NCI-H2081 treated with DMSO at 0.1 percent for 48 hours (cell line): ENCODE measurements around the gene CCSER2.
"Not testable (repeated sequence)": the region's sequence is repeated elsewhere in the genome, so short reads cannot be mapped to it uniquely, and the experiment has no call there.

Experiments used
- DNase-seq: peaks from one replicate; lab custom pipeline; 2025; lab: John Stamatoyannopoulos, UW

CCSER2 gene

GRCh38 chr10:84453303-84453702 lies 124.9 kb downstream of the CCSER2 start:
- DNase-seq = no peak

- DNase-seq = no peak
Observed at GRCh38 chr10:84456126-84456525, 127.7 kb downstream of the CCSER2 start.

GRCh38 chr10:84460520-84460919 lies 132.1 kb downstream of the CCSER2 start:
- no peak for DNase-seq

- DNase-seq = no peak
Observed at GRCh38 chr10:84469470-84469869, 141.1 kb downstream of the CCSER2 start.

- no peak for DNase-seq
Observed at GRCh38 chr10:84473136-84473535, 144.7 kb downstream of the CCSER2 start.

- no peak for DNase-seq
Observed at GRCh38 chr10:84477398-84478128, 149.2 kb downstream of the CCSER2 start.

GRCh38 chr10:84478151-84478550 lies 149.8 kb downstream of the CCSER2 start:
- no peak for DNase-seq

GRCh38 chr10:84478679-84479078 lies 150.3 kb downstream of the CCSER2 start:
- DNase-seq = no peak

- DNase-seq = no peak
Observed at GRCh38 chr10:84484541-84484940, 156.2 kb downstream of the CCSER2 start.

- no peak for DNase-seq
Observed at GRCh38 chr10:84493361-84493760, 165.0 kb downstream of the CCSER2 start.

GRCh38 chr10:84493951-84494848 lies 165.8 kb downstream of the CCSER2 start:
- no peak for DNase-seq

GRCh38 chr10:84494849-84495180 lies 166.4 kb downstream of the CCSER2 start:
- DNase-seq = no peak

GRCh38 chr10:84497978-84498377 lies 169.6 kb downstream of the CCSER2 start:
- DNase-seq = no peak

GRCh38 chr10:84499039-84499438 lies 170.7 kb downstream of the CCSER2 start:
- not testable (repeated sequence) for DNase-seq

- DNase-seq = no peak
Observed at GRCh38 chr10:84499846-84500245, 171.5 kb downstream of the CCSER2 start.

GRCh38 chr10:84510121-84510520 lies 181.7 kb downstream of the CCSER2 start:
- DNase-seq = no peak

GRCh38 chr10:84511106-84511505 lies 182.7 kb downstream of the CCSER2 start:
- DNase-seq = no peak

GRCh38 chr10:84511709-84512285 lies 183.4 kb downstream of the CCSER2 start:
- DNase-seq = no peak

- no peak for DNase-seq
Observed at GRCh38 chr10:84517554-84517953, 189.2 kb downstream of the CCSER2 start.

- no peak for DNase-seq
Observed at GRCh38 chr10:84519235-84519634, 190.8 kb downstream of the CCSER2 start.

- DNase-seq = no peak
Observed at GRCh38 chr10:84521013-84521412, 192.6 kb downstream of the CCSER2 start.

GRCh38 chr10:84521468-84521867 lies 193.1 kb downstream of the CCSER2 start:
- no peak for DNase-seq
